ENCODE data around the gene GALNT7. TPM values are rescaled to one million over a fixed set of nuclear protein-coding genes. Genes with fewer than 3 reads are reported as not detected.

The GALNT7 gene
- total and polyA plus RNA-seq, 2 experiments from 2014 or later = 12.9 to 14.1 TPM

DNA sequence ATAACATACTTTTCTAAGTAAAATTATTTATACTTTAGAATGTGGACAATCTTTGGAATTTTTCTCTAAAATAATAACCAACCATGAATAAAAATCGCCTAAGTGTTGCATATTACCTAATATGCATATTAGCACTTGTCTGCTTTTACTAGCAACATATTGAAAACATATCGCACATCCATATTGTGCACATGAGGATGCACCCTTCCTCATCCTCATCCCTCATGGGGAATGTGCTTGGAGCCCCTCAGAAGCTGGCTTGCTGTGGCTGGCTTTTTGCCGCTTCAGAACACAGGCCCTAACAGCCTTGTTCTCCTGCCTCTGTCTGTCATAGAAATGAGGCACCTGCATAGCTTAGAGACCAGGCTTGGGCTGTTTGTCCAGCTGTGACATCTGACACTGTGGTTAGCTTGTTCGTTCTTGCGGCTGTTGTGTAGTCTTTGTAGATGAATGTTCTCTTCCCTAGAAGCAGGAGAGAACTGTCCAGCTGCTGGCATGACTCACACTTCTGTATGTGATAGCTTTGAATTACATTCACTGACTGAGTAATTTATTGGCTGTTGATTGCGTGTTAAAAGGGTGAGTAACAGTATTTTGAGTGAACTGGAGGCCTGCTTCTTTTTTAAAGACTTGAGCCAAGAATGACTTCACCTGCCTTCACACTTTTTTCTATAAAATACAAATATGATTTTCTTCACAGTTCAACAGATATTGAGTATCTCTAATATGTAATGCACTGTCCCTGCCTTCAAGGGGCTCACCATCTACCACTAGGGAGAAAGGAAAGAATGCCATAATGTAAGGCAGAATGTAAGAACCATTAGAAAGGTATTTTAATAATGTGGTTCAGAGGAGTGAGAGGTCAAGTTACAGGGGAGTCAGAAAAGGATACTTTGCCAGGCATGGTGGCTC is 83.7 kb downstream of the GALNT7 start:
- Histone ChIP-seq H3K27ac (no peak overlapping the region), H3K36me3 (no peaks in the 10 kb centered on the region), H3K4me3 (no peak overlapping the region), H3K27me3 (no peaks in the 10 kb centered on the region), H3K4me1 (ENCODE audit: low read depth) (no peaks in the 10 kb centered on the region), H3K9me3 (ENCODE audit: low read depth) (no peaks in the 10 kb centered on the region)
- TF ChIP-seq, protein P1, sequence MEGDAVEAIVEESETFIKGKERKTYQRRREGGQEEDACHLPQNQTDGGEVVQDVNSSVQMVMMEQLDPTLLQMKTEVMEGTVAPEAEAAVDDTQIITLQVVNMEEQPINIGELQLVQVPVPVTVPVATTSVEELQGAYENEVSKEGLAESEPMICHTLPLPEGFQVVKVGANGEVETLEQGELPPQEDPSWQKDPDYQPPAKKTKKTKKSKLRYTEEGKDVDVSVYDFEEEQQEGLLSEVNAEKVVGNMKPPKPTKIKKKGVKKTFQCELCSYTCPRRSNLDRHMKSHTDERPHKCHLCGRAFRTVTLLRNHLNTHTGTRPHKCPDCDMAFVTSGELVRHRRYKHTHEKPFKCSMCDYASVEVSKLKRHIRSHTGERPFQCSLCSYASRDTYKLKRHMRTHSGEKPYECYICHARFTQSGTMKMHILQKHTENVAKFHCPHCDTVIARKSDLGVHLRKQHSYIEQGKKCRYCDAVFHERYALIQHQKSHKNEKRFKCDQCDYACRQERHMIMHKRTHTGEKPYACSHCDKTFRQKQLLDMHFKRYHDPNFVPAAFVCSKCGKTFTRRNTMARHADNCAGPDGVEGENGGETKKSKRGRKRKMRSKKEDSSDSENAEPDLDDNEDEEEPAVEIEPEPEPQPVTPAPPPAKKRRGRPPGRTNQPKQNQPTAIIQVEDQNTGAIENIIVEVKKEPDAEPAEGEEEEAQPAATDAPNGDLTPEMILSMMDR (IDR thresholded peaks at IDR 0.05; ENCODE audit: low read depth, low read length) = no peak
- peak; percentile 22 to 97 for DNase-seq (ENCODE audit: low read depth in 1 of 2, low spot score in 1 of 2)

GRCh38 chr4:173253561-173253960 is 85.0 kb downstream of the GALNT7 start:
- TF ChIP-seq, protein P1 (IDR thresholded peaks at IDR 0.05; ENCODE audit: low read depth, low read length) = no peak
- no peak overlapping the region for H3K27ac ChIP-seq
- no peak overlapping the region for H3K4me3 ChIP-seq
- no peaks in the 10 kb centered on the region for H3K36me3 ChIP-seq
- H3K27me3 ChIP-seq = no peaks in the 10 kb centered on the region
- no peaks in the 10 kb centered on the region for H3K9me3 ChIP-seq (ENCODE audit: low read depth)
- no peak for DNase-seq (ENCODE audit: low read depth in 1 of 2, low spot score in 1 of 2)
- H3K4me1 ChIP-seq (ENCODE audit: low read depth) = no peaks in the 10 kb centered on the region

DNA sequence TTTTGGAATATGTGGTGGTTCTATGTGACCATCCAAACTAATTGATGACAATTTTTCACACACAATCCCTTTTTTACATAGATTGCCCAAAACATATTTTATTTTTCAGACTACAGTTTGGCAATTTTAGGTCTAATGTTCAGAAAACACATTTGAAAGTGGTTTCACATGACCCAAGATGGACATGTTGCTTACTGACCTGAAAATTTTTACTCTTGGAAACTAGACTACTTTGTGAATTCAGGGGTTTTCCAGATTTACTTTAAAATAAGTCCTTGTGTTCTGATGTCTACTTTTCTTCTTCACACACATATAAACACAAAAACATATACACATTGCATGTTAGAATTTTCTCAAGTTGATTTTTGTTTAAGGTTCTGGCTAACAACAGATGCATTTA is 86.0 kb downstream of the GALNT7 start:
- Histone ChIP-seq H3K27ac (no peak overlapping the region), H3K4me1 (ENCODE audit: low read depth) (no peaks in the 10 kb centered on the region), H3K4me3 (no peak overlapping the region), H3K36me3 (no peaks in the 10 kb centered on the region), H3K27me3 (no peaks in the 10 kb centered on the region), H3K9me3 (ENCODE audit: low read depth) (no peaks in the 10 kb centered on the region)
- TF ChIP-seq, protein P1 (IDR thresholded peaks at IDR 0.05; ENCODE audit: low read depth, low read length) = no peak
- DNase-seq (ENCODE audit: low read depth in 1 of 2, low spot score in 1 of 2) = no peak

- Histone ChIP-seq H3K27me3 (no peaks in the 10 kb centered on the region), H3K4me3 (no peak overlapping the region), H3K4me1 (ENCODE audit: low read depth) (no peaks in the 10 kb centered on the region), H3K36me3 (no peaks in the 10 kb centered on the region), H3K27ac (no peak overlapping the region), H3K9me3 (ENCODE audit: low read depth) (no peaks in the 10 kb centered on the region)
- TF ChIP-seq, protein P1 (IDR thresholded peaks at IDR 0.05; ENCODE audit: low read depth, low read length) = no peak
- no peak for DNase-seq (ENCODE audit: low read depth in 1 of 2, low spot score in 1 of 2)
Observed at GRCh38 chr4:173256825-173257224, 88.2 kb downstream of the GALNT7 start.

DNA sequence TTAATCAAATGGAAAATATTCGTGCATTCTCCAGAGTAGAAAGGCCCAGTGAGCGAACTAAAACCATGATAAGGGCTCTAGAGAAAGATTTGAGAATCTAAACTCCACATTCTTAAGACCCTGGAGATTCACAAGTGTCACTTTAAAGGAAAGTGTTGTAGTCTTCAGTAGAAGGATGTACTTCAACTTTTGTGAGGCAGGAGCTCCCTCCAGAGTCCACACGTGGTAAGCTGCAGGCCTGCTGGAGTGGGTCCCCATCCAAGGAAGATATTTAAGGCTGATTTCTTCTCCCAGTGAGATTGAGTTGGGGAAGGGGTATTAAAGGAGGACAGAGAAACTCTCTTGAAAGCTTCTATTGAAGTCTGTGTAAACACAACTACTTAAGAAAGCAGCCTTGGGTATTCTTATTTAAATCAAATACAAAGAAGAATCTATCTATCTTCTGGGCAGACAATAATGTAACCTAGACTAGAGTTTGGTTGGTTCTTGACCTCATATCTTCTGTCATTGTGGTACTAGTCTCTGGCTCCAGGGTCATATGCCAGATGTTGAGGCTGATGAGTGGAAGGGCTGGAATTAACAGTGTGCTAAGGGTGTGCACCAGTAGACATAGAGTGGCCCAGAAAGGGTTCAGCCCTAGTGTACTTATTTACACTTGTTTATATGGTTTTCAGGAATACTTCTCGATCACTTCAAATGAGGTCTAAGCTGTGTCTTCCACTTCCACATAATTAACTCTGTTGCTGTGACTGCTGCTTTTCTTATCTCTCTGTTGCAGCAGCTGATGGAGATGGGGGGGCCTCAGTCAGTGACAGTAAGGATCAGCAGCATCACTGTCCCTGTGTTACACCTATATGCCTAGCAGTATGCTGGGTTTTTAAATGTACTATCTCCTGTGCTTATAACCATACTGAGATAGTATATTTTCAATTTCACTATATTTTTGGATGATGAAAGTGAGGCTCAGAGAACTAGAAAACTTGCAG is 89.4 kb downstream of the GALNT7 start:
- peak; percentile 76 to 77 for DNase-seq (ENCODE audit: low read depth in 1 of 2, low spot score in 1 of 2)
- no peaks in the 10 kb centered on the region for H3K4me1 ChIP-seq (ENCODE audit: low read depth)
- TF ChIP-seq, protein P1 (IDR thresholded peaks at IDR 0.05; ENCODE audit: low read depth, low read length) = peak; percentile 91

More for the DNA sequence above, 89.4 kb downstream of the GALNT7 start:
- Histone ChIP-seq H3K27me3 (no peaks in the 10 kb centered on the region), H3K4me3 (no peak overlapping the region), H3K36me3 (no peaks in the 10 kb centered on the region), H3K9me3 (ENCODE audit: low read depth) (no peaks in the 10 kb centered on the region), H3K27ac (no peak overlapping the region)
